Retina (tissue), 1 donor: ENCODE results near the gene PDGFD.

ENCODE experiments used
- DNase-seq: peaks from one replicate; pipeline ENCODE4 v3.0.0-alpha.2; 2016

PDGFD gene

GRCh38 chr11:103995896-103996295 lies 168.1 kb downstream of the PDGFD start:
- no peak for DNase-seq

- no peak for DNase-seq
These were observed 169.4 kb downstream of the PDGFD start for GRCh38 chr11:103994518-103994917.

DNA sequence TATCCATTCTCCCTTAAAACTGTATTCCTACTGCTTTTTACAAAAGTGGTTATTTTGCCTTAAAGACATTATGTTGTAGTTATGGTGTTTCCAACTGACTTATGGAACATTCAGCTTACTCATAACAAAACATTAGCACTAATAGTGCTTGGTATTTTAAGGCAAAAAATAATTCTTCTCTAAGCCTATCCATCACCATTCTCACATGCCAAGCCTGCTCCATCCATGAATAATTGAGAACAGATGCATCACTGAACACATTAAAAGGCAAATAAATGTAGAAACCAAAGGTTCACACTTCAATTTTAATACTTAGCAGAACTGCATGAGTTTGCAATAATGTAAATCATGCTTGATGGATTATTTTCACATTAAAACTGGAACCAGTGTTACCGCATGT lies 169.9 kb downstream of the PDGFD start:
- no peak for DNase-seq

DNA sequence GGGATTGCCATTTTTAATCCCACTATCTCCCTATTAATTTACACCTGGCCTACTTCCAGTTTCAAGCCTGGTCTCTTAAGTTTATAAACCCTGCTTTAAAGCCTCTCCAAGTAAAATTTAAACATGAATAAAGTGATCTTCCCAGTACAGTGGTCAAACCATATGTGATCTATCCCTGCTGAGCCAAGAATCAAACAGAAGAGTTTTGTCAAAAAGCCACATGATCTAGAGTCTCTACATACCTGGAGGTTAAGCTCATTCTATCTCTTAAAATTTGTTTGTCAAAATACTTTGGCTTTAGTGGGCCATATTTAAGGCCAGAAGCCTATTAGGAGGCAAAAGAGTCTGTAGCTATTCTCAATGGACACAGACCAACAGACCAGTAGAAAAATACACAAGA lies 170.4 kb downstream of the PDGFD start:
- DNase-seq = no peak

DNA sequence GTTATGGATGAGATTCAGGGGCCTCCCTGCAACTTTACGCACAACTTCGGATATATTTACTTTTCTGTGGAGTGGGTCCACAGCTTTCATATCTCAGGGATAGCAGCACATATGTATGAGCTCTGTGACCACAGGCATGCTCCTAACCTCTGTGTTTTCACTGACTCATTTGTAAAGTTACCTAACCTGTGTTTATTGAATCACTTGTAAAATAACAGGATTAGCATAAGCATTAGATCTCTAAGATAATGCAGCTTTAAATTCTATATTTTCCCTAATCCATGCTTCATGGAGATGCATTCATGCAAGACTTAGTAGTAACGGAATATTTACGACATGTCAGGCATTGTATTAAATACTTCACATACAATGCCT lies 175.4 kb downstream of the PDGFD start:
- DNase-seq = no peak

GRCh38 chr11:103987629-103988594 lies 176.0 kb downstream of the PDGFD start:
- no peak for DNase-seq

- DNase-seq = no peak
These were observed 178.9 kb downstream of the PDGFD start for GRCh38 chr11:103985041-103985440.

DNA sequence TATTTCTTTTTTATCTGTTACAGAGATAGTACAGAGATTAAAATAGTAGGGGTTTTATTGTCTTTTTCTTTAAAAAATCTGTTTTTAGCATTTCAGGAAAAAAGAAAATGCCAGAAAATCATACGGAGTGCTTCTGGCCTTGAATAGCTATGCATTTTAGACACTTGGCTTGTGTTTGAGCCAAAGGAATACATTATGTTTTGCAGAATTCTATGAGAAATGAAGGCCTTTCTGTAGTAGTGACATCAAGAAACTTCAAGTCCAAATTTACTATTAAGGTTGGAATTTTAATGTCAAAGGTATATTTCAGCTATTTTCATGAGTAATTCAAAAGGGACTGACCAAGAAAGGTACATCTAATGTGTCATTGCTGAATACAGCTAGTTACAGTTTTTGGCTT lies 183.8 kb downstream of the PDGFD start:
- DNase-seq = no peak

DNA sequence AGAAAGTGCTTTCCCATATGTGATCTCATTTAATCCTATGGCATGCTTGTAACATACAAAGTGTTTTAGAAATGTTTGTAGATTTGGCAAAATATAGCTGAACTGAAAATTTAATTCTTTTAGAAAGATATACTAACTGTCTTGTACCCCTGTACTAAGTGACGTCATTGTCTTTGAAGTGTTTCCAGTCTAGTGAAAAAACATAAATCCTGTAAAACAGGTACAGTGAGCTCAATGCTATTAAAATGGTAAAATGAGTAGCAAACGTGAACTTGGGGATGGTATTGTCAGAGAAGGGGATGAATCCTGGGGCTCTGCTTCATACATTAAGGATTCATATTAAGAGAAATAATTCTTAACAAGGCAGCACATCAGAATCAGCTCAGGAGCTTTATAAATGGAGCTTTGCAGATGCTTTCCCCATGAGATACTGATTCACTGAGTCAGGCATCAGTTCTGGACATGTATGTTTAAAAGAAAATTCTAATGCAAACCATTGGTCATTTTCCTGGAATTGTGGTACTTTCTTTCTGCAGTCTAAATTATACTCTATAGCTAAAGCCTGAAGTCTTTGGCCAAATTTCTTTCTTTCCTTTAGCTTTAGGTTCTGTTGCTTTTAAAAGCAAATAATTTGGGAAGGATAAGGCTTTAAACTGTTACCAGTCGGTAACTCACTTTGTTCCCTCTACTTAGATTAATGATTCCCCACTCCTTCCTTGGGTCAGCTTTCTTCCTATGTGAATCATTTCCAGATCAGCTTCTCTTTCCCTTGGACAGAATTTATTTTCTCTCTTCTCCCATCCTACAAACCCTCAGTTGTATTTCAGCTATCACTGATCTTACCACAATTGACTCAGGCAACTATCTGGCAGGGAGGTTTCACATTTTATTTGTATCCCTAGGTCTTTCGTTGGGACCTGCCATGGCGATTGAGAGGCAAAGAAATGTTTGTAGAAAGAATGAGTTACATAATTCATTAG lies 185.0 kb downstream of the PDGFD start:
- DNase-seq = no peak

GRCh38 chr11:103972013-103972412 lies 191.9 kb downstream of the PDGFD start:
- DNase-seq = no peak

GRCh38 chr11:103970701-103971249 lies 193.2 kb downstream of the PDGFD start:
- DNase-seq = no peak

- no peak for DNase-seq
These were observed 195.3 kb downstream of the PDGFD start for GRCh38 chr11:103968685-103969084.

DNA sequence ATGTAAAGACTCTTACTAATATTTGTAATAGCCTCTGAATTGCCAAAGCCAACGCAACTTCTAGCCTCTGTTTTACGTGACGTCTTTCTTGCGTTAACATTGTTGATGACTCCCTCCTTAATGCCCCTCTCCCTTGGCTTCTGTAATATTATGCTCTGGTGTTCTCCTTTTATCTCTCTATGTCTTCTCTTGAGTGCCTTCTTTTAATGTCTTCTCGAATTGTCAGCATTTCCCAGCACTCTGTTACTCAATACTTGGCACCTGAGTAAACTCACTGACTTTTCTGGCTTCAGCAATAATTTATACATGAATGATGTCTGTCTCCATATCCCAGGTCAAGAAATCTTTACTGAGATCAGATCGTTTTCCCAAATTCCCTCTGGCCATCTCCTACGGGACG lies 196.0 kb downstream of the PDGFD start:
- no peak for DNase-seq

DNA sequence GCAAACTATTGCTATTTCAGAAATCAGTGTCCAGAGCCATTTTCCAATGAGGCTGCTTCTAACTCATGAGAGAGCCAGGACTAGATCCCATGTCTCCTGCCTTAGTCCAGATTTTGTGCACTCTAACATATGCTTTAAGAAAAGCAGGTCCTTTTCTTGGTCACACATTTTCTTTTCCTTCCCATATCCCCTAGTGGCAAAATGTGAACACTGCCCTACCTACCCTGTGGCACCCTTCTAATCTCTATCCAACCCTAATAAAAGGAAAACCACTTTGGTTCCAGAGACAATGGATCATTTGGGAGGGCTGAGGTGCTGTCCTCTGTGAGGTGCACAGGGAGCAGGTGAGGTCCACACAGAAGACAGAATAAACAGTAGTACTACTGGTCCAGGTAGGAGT lies 199.6 kb downstream of the PDGFD start:
- DNase-seq = no peak

DNA sequence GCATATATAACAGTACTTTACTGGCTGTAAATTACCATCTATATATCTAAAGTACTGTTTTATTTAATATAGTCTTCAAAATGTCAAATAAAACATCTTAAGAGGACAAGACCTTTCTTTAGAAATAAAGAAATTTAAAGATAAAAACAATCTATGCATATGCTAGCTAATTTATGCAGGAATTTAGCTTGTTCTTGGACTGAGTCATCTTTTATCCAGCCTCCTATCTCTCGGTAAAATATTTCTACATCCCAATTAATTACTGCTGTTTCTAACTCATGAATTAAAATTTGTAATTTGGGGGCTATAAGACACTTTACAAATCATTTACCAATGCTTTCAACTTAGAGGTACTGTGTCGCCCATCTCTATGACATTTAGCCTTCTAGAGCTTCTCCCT lies 200.3 kb downstream of the PDGFD start:
- DNase-seq = no peak

GRCh38 chr11:103961010-103961409 lies 202.9 kb downstream of the PDGFD start:
- DNase-seq = no peak

DNA sequence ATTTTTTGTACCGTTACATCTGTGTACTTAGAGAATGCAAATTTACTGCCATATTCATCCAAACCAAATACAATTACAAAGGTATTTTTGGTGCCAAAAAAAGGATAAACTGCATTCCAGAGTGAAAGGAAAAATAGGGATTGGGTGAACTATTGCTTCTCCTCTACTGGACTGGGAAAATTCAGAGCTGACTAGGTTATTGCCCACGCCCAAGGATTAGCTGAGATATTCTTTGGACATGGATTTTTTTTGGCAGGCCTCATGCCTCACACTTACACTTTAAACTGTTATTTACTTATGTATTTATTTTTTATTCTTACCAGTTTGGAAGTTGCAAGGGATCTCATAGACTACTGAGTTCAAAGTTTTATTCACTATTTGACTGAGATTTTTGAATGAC lies 203.8 kb downstream of the PDGFD start:
- no peak for DNase-seq

GRCh38 chr11:103959279-103959942 lies 204.5 kb downstream of the PDGFD start:
- DNase-seq = no peak

- no peak for DNase-seq
These were observed 205.3 kb downstream of the PDGFD start for GRCh38 chr11:103958475-103959215.

GRCh38 chr11:103953797-103954486 lies 210.0 kb downstream of the PDGFD start:
- no peak for DNase-seq

DNA sequence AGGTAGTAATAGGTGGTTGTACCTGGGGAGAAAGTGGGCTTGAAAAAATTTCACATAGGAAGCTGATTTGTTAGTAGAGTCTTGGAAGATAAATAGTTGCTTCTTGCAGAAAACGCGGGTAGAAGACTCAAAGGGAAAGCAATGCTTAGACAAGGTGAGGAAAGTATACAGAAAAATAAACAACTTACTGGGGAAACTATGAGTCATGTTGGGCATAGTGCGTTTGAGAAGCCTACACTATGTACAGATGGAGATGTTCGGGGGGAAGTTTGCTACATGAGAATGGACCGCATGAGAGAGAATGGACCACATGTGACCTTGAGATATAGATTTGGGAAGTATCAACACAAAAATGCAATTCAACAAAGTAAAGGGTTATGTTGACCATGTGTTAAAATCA lies 214.2 kb downstream of the PDGFD start:
- no peak for DNase-seq
